Fibroblast of pulmonary artery (primary cell): Measurements from ENCODE around the gene MMP24OS.

Experiments used
- DNase-seq: peaks from one replicate; pipeline ENCODE4 v3.0.0-alpha.2; 2010; ENCODE audit warnings: low read depth
- H3K4me3 ChIP-seq: replicated peaks from 2 replicates; pipeline ENCODE4 v1.5.1; 2011; ENCODE audit warnings: low read depth, mild to moderate bottlenecking, control low read depth, low read length, moderate library complexity
- CTCF ChIP-seq: IDR thresholded peaks from 2 replicates; pipeline ENCODE4 v1.5.1; 2011; ENCODE audit warnings: mild to moderate bottlenecking, control low read depth, low read length, inconsistent platforms; ENCODE audit errors: missing control alignments

MMP24OS gene

GRCh38 chr20:35226884-35227681 lies 50.8 kb downstream of the MMP24OS start:
- no peak overlapping the region for H3K4me3 ChIP-seq
- TF ChIP-seq CTCF = no peak
- peak; percentile 43 for DNase-seq
